Immature natural killer cell (primary cell): Measurements from ENCODE around the gene PRR23C. TPM values are rescaled to one million over a fixed set of nuclear protein-coding genes. Genes with fewer than 3 reads are reported as not detected.
"Not testable (repeated sequence)": the region's sequence is repeated elsewhere in the genome, so short reads cannot be mapped to it uniquely, and the experiment has no call there.

Experiments
- DNase-seq, 3 donors: peaks; one replicate each; pipeline ENCODE4 v3.0.0; 2022; ENCODE audit warnings: mixed read lengths in 1 of 3
- H3K27ac Mint-ChIP-seq, 6 donors: one replicate each; pipeline ENCODE4 v1.8.0; 2020; ENCODE audit warnings: mixed read lengths in 6 of 6, mild to moderate bottlenecking in 5 of 6, inconsistent platforms in 4 of 6, moderate library complexity in 3 of 6
- H3K27me3 Mint-ChIP-seq, 3 donors: one replicate each; pipeline ENCODE4 v1.8.0; 2020 to 2021; ENCODE audit warnings: low read depth in 3 of 3, mild to moderate bottlenecking in 3 of 3, mixed read lengths in 3 of 3, moderate library complexity in 3 of 3, inconsistent platforms in 1 of 3
- H3K36me3 Mint-ChIP-seq, 3 donors: one replicate each; pipeline ENCODE4 v1.8.0; 2020; ENCODE audit warnings: mixed read lengths in 3 of 3, inconsistent platforms in 2 of 3, mild to moderate bottlenecking in 2 of 3
- H3K4me1 Mint-ChIP-seq, 2 donors: one replicate each; pipeline ENCODE4 v1.8.0; 2020; ENCODE audit warnings: inconsistent platforms in 2 of 2, mild to moderate bottlenecking in 2 of 2, mixed read lengths in 2 of 2, moderate library complexity in 1 of 2
- H3K4me3 Mint-ChIP-seq, 5 donors: one replicate each; pipeline ENCODE4 v1.8.0; 2020; ENCODE audit warnings: mild to moderate bottlenecking in 5 of 5, mixed read lengths in 5 of 5, inconsistent platforms in 3 of 5, moderate library complexity in 3 of 5
- H3K9me3 Mint-ChIP-seq, 6 donors: one replicate each; pipeline ENCODE4 v1.8.0; 2020; ENCODE audit warnings: mild to moderate bottlenecking in 6 of 6, mixed read lengths in 6 of 6, inconsistent platforms in 4 of 6, moderate library complexity in 3 of 6
- polyA plus RNA-seq, 3 donors: library from polyadenylated mRNA; unstranded; fragments of 300-500 nt; fragmentation: Illumina TruSeq; gene quantifications; one replicate each; pipeline ENCODE4 v1.2.3, GENCODE V29; 2021

The PRR23C gene
- polyA plus RNA-seq = not detected

GRCh38 chr3:139044366-139045210, at the start of gene PRR23C:
PRR23C (minus strand) TSS chr3:139044892; CDS start chr3:139044620, 272 bp downstream.
- H3K4me1 Mint-ChIP-seq = no peaks in the 10 kb centered on the region
- no peaks in the 10 kb centered on the region for H3K36me3 Mint-ChIP-seq
- H3K27ac Mint-ChIP-seq = no peak within 1 kb of the TSS
- peaks cover 1 to 11% (median 4%) of the 10 kb centered on the region in 6 donors for H3K9me3 Mint-ChIP-seq
- H3K27me3 Mint-ChIP-seq = peaks cover 0 to 3% (median 3%) of the 10 kb centered on the region in 3 donors
- no peak for DNase-seq
- H3K4me3 Mint-ChIP-seq = no peak within 1 kb of the TSS

- no peak for DNase-seq
- H3K4me1 Mint-ChIP-seq = no peaks in the 10 kb centered on the region
- H3K27ac Mint-ChIP-seq = no peak overlapping the region
- H3K36me3 Mint-ChIP-seq = peaks cover 0 to 4% (median 0%) of the 10 kb centered on the region in 3 donors
- H3K9me3 Mint-ChIP-seq = peaks cover 0 to 10% (median 0%) of the 10 kb centered on the region in 6 donors
- no peak overlapping the region for H3K4me3 Mint-ChIP-seq
- peaks cover 4 to 13% (median 4%) of the 10 kb centered on the region in 3 donors for H3K27me3 Mint-ChIP-seq
Observed at GRCh38 chr3:139093840-139094239, 49.1 kb upstream of the PRR23C start.

- no peak overlapping the region for H3K4me3 Mint-ChIP-seq
- no peaks in the 10 kb centered on the region for H3K36me3 Mint-ChIP-seq
- DNase-seq = no peak
- peaks cover 2 to 8% (median 4%) of the 10 kb centered on the region in 3 donors for H3K27me3 Mint-ChIP-seq
- no peaks in the 10 kb centered on the region for H3K4me1 Mint-ChIP-seq
- H3K9me3 Mint-ChIP-seq = peaks cover 0 to 10% (median 0%) of the 10 kb centered on the region in 6 donors
- H3K27ac Mint-ChIP-seq = no peak overlapping the region
Observed at GRCh38 chr3:139088462-139089324, 44.0 kb upstream of the PRR23C start.

- Mint-ChIP-seq H3K4me3 (no peak overlapping the region), H3K4me1 (no peaks in the 10 kb centered on the region), H3K27ac (no peak overlapping the region), H3K9me3 (peaks cover 0 to 7% (median 0%) of the 10 kb centered on the region in 6 donors), H3K27me3 (peaks cover 2 to 6% (median 2%) of the 10 kb centered on the region in 3 donors), H3K36me3 (no peaks in the 10 kb centered on the region)
- DNase-seq = no peak
Observed at GRCh38 chr3:139087621-139088020, 42.9 kb upstream of the PRR23C start.

- Mint-ChIP-seq H3K4me3 (no peak overlapping the region), H3K27ac (no peak overlapping the region), H3K27me3 (peaks cover 0 to 2% (median 0%) of the 10 kb centered on the region in 3 donors), H3K9me3 (peaks cover 0 to 1% (median 0%) of the 10 kb centered on the region in 6 donors), H3K4me1 (no peaks in the 10 kb centered on the region), H3K36me3 (no peaks in the 10 kb centered on the region)
- DNase-seq = no peak
Observed at GRCh38 chr3:139084176-139084575, 39.5 kb upstream of the PRR23C start.

GRCh38 chr3:139074565-139075115, 29.9 kb upstream of the PRR23C start:
- no peak overlapping the region for H3K27ac Mint-ChIP-seq
- H3K4me1 Mint-ChIP-seq = no peaks in the 10 kb centered on the region
- H3K9me3 Mint-ChIP-seq = peaks cover 11 to 45% (median 15%) of the 10 kb centered on the region in 6 donors
- H3K36me3 Mint-ChIP-seq = peaks cover 0 to 5% (median 5%) of the 10 kb centered on the region in 3 donors
- no peak overlapping the region for H3K4me3 Mint-ChIP-seq
- H3K27me3 Mint-ChIP-seq = peaks cover 0 to 2% (median 0%) of the 10 kb centered on the region in 3 donors
- DNase-seq = no peak

- Mint-ChIP-seq H3K4me1 (no peaks in the 10 kb centered on the region), H3K27ac (no peak overlapping the region), H3K9me3 (peaks cover 0 to 2% (median 0%) of the 10 kb centered on the region in 6 donors), H3K27me3 (no peaks in the 10 kb centered on the region), H3K36me3 (no peaks in the 10 kb centered on the region), H3K4me3 (no peak overlapping the region)
- DNase-seq = no peak
Observed at GRCh38 chr3:139062918-139063317, 18.2 kb upstream of the PRR23C start.

GRCh38 chr3:139052802-139053600, 8.3 kb upstream of the PRR23C start:
- Mint-ChIP-seq H3K27me3 (peaks cover 2 to 5% (median 4%) of the 10 kb centered on the region in 3 donors), H3K4me1 (no peaks in the 10 kb centered on the region), H3K27ac (no peak overlapping the region), H3K36me3 (peaks cover 0 to 10% (median 3%) of the 10 kb centered on the region in 3 donors), H3K9me3 (peaks cover 11 to 37% (median 15%) of the 10 kb centered on the region in 6 donors), H3K4me3 (no peak overlapping the region)
- DNase-seq = no peak

- Mint-ChIP-seq H3K9me3 (peaks cover 1 to 11% (median 4%) of the 10 kb centered on the region in 6 donors), H3K4me1 (no peaks in the 10 kb centered on the region), H3K27me3 (peaks cover 0 to 2% (median 1%) of the 10 kb centered on the region in 3 donors), H3K27ac (no peak overlapping the region), H3K36me3 (no peaks in the 10 kb centered on the region), H3K4me3 (no peak overlapping the region)
- DNase-seq = no peak
Observed at GRCh38 chr3:139043554-139044365, 932 bp downstream of the PRR23C start.

- no peak for DNase-seq
- Mint-ChIP-seq H3K9me3 (peaks cover 0 to 8% (median 1%) of the 10 kb centered on the region in 6 donors), H3K4me3 (no peak overlapping the region), H3K27me3 (peaks cover 1 to 4% (median 1%) of the 10 kb centered on the region in 3 donors), H3K36me3 (no peaks in the 10 kb centered on the region), H3K27ac (no peak overlapping the region), H3K4me1 (no peaks in the 10 kb centered on the region)
Observed at GRCh38 chr3:139037478-139037877, 7.2 kb downstream of the PRR23C start.

- Mint-ChIP-seq H3K9me3 (peaks cover 10 to 15% (median 13%) of the 10 kb centered on the region in 6 donors), H3K36me3 (no peaks in the 10 kb centered on the region), H3K4me3 (no peak overlapping the region), H3K27ac (no peak overlapping the region), H3K27me3 (peaks cover 1 to 4% (median 1%) of the 10 kb centered on the region in 3 donors), H3K4me1 (no peaks in the 10 kb centered on the region)
- DNase-seq = no peak
Observed at GRCh38 chr3:139032326-139033002, 12.2 kb downstream of the PRR23C start.

GRCh38 chr3:139030576-139030975, 14.1 kb downstream of the PRR23C start:
- H3K27ac Mint-ChIP-seq, H3K4me3 Mint-ChIP-seq, H3K36me3 Mint-ChIP-seq, H3K27me3 Mint-ChIP-seq, DNase-seq, H3K4me1 Mint-ChIP-seq: not testable (repeated sequence)
- peaks cover 8 to 15% (median 13%) of the 10 kb centered on the region in 6 donors for H3K9me3 Mint-ChIP-seq
